Stimulated activated CD4-positive, alpha-beta T cell treated with anti-CD3 and anti-CD28 coated beads, Interleukin-1b, Interleukin-23, amount 100 ng/mL, for 4 hours (primary cell): ENCODE results near the gene PRDX6.
"Not testable (repeated sequence)": the region's sequence is repeated elsewhere in the genome, so short reads cannot be mapped to it uniquely, and the experiment has no call there.

Experiments
- DNase-seq, 2 donors: peaks; one replicate each; pipeline ENCODE4 v3.0.0-alpha.2; 2020; ENCODE audit warnings: low read depth in 2 of 2

Gene PRDX6

GRCh38 chr1:173467426-173467825 is 9.7 kb upstream of the PRDX6 start:
- no peak for DNase-seq

GRCh38 chr1:173469656-173470055 is 7.5 kb upstream of the PRDX6 start:
- no peak for DNase-seq

GRCh38 chr1:173470608-173471007 is 6.5 kb upstream of the PRDX6 start:
- DNase-seq = no peak

GRCh38 chr1:173473599-173474011 is 3.5 kb upstream of the PRDX6 start:
- DNase-seq = no peak

- DNase-seq = no peak
Measured at GRCh38 chr1:173474097-173474779, 2.9 kb upstream of the PRDX6 start.

- DNase-seq = not testable (repeated sequence)
Measured at GRCh38 chr1:173474780-173475421, 2.2 kb upstream of the PRDX6 start.

- no peak for DNase-seq
Measured at GRCh38 chr1:173475564-173476196, 1.5 kb upstream of the PRDX6 start.

- DNase-seq = no peak
Measured at GRCh38 chr1:173476197-173476664, 904 bp upstream of the PRDX6 start.

GRCh38 chr1:173476665-173477285 is 360 bp upstream of the PRDX6 start:
- peak; percentile 21 to 83 for DNase-seq

GRCh38 chr1:173478094-173478674 is 1.0 kb downstream of the PRDX6 start:
- no peak for DNase-seq

- no peak for DNase-seq
Measured at GRCh38 chr1:173479649-173480048, 2.5 kb downstream of the PRDX6 start.

GRCh38 chr1:173481195-173481772 is 4.1 kb downstream of the PRDX6 start:
- DNase-seq = no peak

- no peak for DNase-seq
Measured at GRCh38 chr1:173482683-173483082, 5.5 kb downstream of the PRDX6 start.

GRCh38 chr1:173484276-173484675 is 7.1 kb downstream of the PRDX6 start:
- no peak for DNase-seq

- no peak for DNase-seq
Measured at GRCh38 chr1:173485401-173485800, 8.3 kb downstream of the PRDX6 start.

- DNase-seq = no peak
Measured at GRCh38 chr1:173488001-173488400, 10.9 kb downstream of the PRDX6 start.

- no peak for DNase-seq
Measured at GRCh38 chr1:173489149-173489600, 12.0 kb downstream of the PRDX6 start.

- no peak for DNase-seq
Measured at GRCh38 chr1:173489929-173490328, 12.8 kb downstream of the PRDX6 start.

GRCh38 chr1:173491508-173491907 is 14.4 kb downstream of the PRDX6 start:
- DNase-seq = no peak

GRCh38 chr1:173493125-173493524 is 16.0 kb downstream of the PRDX6 start:
- DNase-seq = not testable (repeated sequence)

- no peak for DNase-seq
Measured at GRCh38 chr1:173495609-173496267, 18.6 kb downstream of the PRDX6 start.
